ENCODE results near the gene MARK4.

DNA sequence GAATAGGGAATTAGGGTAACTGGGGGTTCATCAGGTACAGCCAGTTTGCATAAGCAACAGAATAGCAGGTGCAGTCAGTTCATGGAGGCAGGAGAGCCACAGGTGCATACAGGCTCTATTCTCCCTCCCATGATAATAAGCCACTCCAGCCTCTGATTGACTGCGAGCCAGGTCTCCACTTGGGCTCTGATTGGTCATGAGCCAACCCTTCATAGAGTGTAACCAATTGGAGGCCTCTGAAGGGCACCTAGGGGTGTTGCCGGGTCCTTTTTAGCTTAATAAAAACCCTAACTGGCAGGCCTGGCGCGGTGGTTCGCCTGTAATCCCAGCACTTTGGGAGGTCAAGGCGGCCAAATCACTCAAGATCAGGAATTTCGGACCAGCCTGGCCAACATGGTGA is 80.3 kb downstream of the MARK4 start:
- no peak for TF ChIP-seq POLR2AphosphoS5 (IDR thresholded peaks at IDR 0.05; ENCODE audit: borderline replicate concordance, low read depth, low read length)
- no peak for TF ChIP-seq EZH2 (IDR thresholded peaks at IDR 0.05)
- TF ChIP-seq FOXP2 (optimal IDR thresholded peaks at IDR 0.05; ENCODE audit: control extremely low read depth, extremely low read length, insufficient read depth): no peak
